GM23338 (cell line): ENCODE results near the gene TNFRSF21.

Experiments used
- CREB1 ChIP-seq: fragments of 250-450 bp; sonication (Bioruptor Pico); IDR thresholded peaks from 2 replicates; pipeline ENCODE4 v1.5.0; 2020; ENCODE audit warnings: low read depth, mild to moderate bottlenecking, moderate library complexity
- EZH2 ChIP-seq: fragments of 200-600 bp; sonication (generic); IDR thresholded peaks from one replicate; pipeline ENCODE4 v1.8.0; 2017; ENCODE audit warnings: antibody characterized with exemption, mild to moderate bottlenecking, low read depth; ENCODE audit not compliant: unreplicated experiment
- EZH2phosphoT487 ChIP-seq: fragments of 200-600 bp; sonication (generic); IDR thresholded peaks from one replicate; pipeline ENCODE4 v1.8.1; 2018; ENCODE audit warnings: antibody characterized with exemption; ENCODE audit not compliant: unreplicated experiment
- JUNB ChIP-seq: IDR thresholded peaks from one replicate; pipeline ENCODE4 v1.6.1; 2016; ENCODE audit warnings: antibody characterized with exemption; ENCODE audit not compliant: unreplicated experiment
- NANOG ChIP-seq: IDR thresholded peaks from 2 replicates; pipeline ENCODE4 v1.6.1; 2016; ENCODE audit warnings: antibody characterized with exemption, borderline replicate concordance
- POLR2AphosphoS5 ChIP-seq: IDR thresholded peaks from 2 replicates; pipeline ENCODE4 v1.6.1; 2016; ENCODE audit warnings: antibody characterized with exemption, low read depth
- ZNF331 ChIP-seq: fragments of 250-450 bp; sonication (Bioruptor Pico); IDR thresholded peaks from 2 replicates; pipeline ENCODE4 v1.5.0; 2020; ENCODE audit warnings: low read depth, mild to moderate bottlenecking, moderate library complexity
- TF ChIP-seq, protein P1 (sequence below), 2 experiments: fragments of 200-600 bp in 1 of 2; sonication (generic) in 1 of 2; conservative IDR thresholded peaks; 2 replicates each; pipeline versions ENCODE4 v1.5.1 to v1.6.1; 2016 to 2017; ENCODE audit warnings: antibody characterized with exemption in 2 of 2, low read depth in 2 of 2, mild to moderate bottlenecking in 2 of 2, moderate library complexity in 1 of 2
- TF ChIP-seq, protein P2 (sequence below): IDR thresholded peaks from one replicate; pipeline ENCODE4 v1.6.1; 2018; ENCODE audit warnings: antibody characterized with exemption; ENCODE audit not compliant: unreplicated experiment
- TF ChIP-seq, protein P3 (sequence below): fragments of 250-450 bp; sonication (Bioruptor Pico); IDR thresholded peaks from 2 replicates; pipeline ENCODE4 v1.5.0; 2020; ENCODE audit warnings: mild to moderate bottlenecking, moderate library complexity
- TF ChIP-seq, protein P4 (sequence below): IDR thresholded peaks from 2 replicates; pipeline ENCODE4 v1.6.1; 2016; ENCODE audit warnings: antibody characterized with exemption

GRCh38 chr6:47310131-47310480, 401 bp upstream of the TNFRSF21 start:
- TF ChIP-seq, protein P1, sequence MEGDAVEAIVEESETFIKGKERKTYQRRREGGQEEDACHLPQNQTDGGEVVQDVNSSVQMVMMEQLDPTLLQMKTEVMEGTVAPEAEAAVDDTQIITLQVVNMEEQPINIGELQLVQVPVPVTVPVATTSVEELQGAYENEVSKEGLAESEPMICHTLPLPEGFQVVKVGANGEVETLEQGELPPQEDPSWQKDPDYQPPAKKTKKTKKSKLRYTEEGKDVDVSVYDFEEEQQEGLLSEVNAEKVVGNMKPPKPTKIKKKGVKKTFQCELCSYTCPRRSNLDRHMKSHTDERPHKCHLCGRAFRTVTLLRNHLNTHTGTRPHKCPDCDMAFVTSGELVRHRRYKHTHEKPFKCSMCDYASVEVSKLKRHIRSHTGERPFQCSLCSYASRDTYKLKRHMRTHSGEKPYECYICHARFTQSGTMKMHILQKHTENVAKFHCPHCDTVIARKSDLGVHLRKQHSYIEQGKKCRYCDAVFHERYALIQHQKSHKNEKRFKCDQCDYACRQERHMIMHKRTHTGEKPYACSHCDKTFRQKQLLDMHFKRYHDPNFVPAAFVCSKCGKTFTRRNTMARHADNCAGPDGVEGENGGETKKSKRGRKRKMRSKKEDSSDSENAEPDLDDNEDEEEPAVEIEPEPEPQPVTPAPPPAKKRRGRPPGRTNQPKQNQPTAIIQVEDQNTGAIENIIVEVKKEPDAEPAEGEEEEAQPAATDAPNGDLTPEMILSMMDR (conservative IDR thresholded peaks at IDR 0.05; ENCODE audit: low read depth in 2 of 2) = no peak
- TF ChIP-seq JUNB = no peak
- no peak for TF ChIP-seq POLR2AphosphoS5
- no peak for TF ChIP-seq EZH2
- TF ChIP-seq EZH2phosphoT487 = no peak
- TF ChIP-seq, protein P2, sequence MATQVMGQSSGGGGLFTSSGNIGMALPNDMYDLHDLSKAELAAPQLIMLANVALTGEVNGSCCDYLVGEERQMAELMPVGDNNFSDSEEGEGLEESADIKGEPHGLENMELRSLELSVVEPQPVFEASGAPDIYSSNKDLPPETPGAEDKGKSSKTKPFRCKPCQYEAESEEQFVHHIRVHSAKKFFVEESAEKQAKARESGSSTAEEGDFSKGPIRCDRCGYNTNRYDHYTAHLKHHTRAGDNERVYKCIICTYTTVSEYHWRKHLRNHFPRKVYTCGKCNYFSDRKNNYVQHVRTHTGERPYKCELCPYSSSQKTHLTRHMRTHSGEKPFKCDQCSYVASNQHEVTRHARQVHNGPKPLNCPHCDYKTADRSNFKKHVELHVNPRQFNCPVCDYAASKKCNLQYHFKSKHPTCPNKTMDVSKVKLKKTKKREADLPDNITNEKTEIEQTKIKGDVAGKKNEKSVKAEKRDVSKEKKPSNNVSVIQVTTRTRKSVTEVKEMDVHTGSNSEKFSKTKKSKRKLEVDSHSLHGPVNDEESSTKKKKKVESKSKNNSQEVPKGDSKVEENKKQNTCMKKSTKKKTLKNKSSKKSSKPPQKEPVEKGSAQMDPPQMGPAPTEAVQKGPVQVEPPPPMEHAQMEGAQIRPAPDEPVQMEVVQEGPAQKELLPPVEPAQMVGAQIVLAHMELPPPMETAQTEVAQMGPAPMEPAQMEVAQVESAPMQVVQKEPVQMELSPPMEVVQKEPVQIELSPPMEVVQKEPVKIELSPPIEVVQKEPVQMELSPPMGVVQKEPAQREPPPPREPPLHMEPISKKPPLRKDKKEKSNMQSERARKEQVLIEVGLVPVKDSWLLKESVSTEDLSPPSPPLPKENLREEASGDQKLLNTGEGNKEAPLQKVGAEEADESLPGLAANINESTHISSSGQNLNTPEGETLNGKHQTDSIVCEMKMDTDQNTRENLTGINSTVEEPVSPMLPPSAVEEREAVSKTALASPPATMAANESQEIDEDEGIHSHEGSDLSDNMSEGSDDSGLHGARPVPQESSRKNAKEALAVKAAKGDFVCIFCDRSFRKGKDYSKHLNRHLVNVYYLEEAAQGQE = no peak
- TF ChIP-seq, protein P3, sequence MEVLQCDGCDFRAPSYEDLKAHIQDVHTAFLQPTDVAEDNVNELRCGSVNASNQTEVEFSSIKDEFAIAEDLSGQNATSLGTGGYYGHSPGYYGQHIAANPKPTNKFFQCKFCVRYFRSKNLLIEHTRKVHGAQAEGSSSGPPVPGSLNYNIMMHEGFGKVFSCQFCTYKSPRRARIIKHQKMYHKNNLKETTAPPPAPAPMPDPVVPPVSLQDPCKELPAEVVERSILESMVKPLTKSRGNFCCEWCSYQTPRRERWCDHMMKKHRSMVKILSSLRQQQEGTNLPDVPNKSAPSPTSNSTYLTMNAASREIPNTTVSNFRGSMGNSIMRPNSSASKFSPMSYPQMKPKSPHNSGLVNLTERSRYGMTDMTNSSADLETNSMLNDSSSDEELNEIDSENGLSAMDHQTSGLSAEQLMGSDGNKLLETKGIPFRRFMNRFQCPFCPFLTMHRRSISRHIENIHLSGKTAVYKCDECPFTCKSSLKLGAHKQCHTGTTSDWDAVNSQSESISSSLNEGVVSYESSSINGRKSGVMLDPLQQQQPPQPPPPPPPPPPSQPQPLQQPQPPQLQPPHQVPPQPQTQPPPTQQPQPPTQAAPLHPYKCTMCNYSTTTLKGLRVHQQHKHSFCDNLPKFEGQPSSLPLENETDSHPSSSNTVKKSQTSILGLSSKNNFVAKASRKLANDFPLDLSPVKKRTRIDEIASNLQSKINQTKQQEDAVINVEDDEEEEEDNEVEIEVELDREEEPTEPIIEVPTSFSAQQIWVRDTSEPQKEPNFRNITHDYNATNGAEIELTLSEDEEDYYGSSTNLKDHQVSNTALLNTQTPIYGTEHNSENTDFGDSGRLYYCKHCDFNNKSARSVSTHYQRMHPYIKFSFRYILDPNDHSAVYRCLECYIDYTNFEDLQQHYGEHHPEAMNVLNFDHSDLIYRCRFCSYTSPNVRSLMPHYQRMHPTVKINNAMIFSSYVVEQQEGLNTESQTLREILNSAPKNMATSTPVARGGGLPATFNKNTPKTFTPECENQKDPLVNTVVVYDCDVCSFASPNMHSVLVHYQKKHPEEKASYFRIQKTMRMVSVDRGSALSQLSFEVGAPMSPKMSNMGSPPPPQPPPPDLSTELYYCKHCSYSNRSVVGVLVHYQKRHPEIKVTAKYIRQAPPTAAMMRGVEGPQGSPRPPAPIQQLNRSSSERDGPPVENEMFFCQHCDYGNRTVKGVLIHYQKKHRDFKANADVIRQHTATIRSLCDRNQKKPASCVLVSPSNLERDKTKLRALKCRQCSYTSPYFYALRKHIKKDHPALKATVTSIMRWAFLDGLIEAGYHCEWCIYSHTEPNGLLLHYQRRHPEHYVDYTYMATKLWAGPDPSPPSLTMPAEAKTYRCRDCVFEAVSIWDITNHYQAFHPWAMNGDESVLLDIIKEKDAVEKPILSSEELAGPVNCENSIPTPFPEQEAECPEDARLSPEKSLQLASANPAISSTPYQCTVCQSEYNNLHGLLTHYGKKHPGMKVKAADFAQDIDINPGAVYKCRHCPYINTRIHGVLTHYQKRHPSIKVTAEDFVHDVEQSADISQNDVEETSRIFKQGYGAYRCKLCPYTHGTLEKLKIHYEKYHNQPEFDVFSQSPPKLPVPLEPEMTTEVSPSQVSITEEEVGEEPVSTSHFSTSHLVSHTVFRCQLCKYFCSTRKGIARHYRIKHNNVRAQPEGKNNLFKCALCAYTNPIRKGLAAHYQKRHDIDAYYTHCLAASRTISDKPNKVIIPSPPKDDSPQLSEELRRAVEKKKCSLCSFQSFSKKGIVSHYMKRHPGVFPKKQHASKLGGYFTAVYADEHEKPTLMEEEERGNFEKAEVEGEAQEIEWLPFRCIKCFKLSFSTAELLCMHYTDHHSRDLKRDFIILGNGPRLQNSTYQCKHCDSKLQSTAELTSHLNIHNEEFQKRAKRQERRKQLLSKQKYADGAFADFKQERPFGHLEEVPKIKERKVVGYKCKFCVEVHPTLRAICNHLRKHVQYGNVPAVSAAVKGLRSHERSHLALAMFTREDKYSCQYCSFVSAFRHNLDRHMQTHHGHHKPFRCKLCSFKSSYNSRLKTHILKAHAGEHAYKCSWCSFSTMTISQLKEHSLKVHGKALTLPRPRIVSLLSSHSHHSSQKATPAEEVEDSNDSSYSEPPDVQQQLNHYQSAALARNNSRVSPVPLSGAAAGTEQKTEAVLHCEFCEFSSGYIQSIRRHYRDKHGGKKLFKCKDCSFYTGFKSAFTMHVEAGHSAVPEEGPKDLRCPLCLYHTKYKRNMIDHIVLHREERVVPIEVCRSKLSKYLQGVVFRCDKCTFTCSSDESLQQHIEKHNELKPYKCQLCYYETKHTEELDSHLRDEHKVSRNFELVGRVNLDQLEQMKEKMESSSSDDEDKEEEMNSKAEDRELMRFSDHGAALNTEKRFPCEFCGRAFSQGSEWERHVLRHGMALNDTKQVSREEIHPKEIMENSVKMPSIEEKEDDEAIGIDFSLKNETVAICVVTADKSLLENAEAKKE (CRISPR knock-in tag) = no peak
- no peak for TF ChIP-seq CREB1 (CRISPR knock-in tag)
- no peak for TF ChIP-seq NANOG
- TF ChIP-seq, protein P4, sequence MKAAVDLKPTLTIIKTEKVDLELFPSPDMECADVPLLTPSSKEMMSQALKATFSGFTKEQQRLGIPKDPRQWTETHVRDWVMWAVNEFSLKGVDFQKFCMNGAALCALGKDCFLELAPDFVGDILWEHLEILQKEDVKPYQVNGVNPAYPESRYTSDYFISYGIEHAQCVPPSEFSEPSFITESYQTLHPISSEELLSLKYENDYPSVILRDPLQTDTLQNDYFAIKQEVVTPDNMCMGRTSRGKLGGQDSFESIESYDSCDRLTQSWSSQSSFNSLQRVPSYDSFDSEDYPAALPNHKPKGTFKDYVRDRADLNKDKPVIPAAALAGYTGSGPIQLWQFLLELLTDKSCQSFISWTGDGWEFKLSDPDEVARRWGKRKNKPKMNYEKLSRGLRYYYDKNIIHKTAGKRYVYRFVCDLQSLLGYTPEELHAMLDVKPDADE = no peak
- TF ChIP-seq ZNF331 (CRISPR knock-in tag) = no peak
